GM18502 (cell line): ENCODE results near the gene SPTY2D1.
"Not testable (repeated sequence)": the region's sequence is repeated elsewhere in the genome, so short reads cannot be mapped to it uniquely, and the experiment has no call there.

Experiments
- ATAC-seq: cut with Tn5 transposase; IDR thresholded peaks from one replicate; pipeline ENCODE4 v1.9.1; 2021; ENCODE audit warnings: mild to moderate bottlenecking; ENCODE audit not compliant: unreplicated experiment, poor library complexity

SPTY2D1 gene

GRCh38 chr11:18623707-18624106, 10.4 kb downstream of the SPTY2D1 start:
- ATAC-seq = no peak

- no peak for ATAC-seq
Observed at GRCh38 chr11:18618342-18619025, 15.7 kb downstream of the SPTY2D1 start.

GRCh38 chr11:18617688-18618341, 16.3 kb downstream of the SPTY2D1 start:
- peak; percentile 40 for ATAC-seq

GRCh38 chr11:18615628-18616392, 18.3 kb downstream of the SPTY2D1 start:
- ATAC-seq = peak; percentile 95

GRCh38 chr11:18614667-18615066, 19.5 kb downstream of the SPTY2D1 start:
- ATAC-seq = no peak

GRCh38 chr11:18612394-18612793, 21.7 kb downstream of the SPTY2D1 start:
- no peak for ATAC-seq

- ATAC-seq = no peak
Observed at GRCh38 chr11:18611196-18611595, 22.9 kb downstream of the SPTY2D1 start.

- no peak for ATAC-seq
Observed at GRCh38 chr11:18608376-18608775, 25.8 kb downstream of the SPTY2D1 start.

GRCh38 chr11:18600915-18601569, 33.1 kb downstream of the SPTY2D1 start:
- no peak for ATAC-seq

GRCh38 chr11:18599739-18600230, 34.4 kb downstream of the SPTY2D1 start, which contains the start of gene MISFA:
TSS of gene MISFA (plus strand) at chr11:18599789. CDS start at chr11:18599929, 140 bp downstream.
- no peak for ATAC-seq

GRCh38 chr11:18594999-18595749, 39.0 kb downstream of the SPTY2D1 start:
- no peak for ATAC-seq

- ATAC-seq = not testable (repeated sequence)
Observed at GRCh38 chr11:18594088-18594487, 40.1 kb downstream of the SPTY2D1 start.

GRCh38 chr11:18590571-18590970, 43.6 kb downstream of the SPTY2D1 start:
- no peak for ATAC-seq

- ATAC-seq = peak; percentile 72
Observed at GRCh38 chr11:18588297-18589252, 45.6 kb downstream of the SPTY2D1 start, which contains the start of gene UEVLD. TSS of gene UEVLD (minus strand) at chr11:18588734. CDS start at chr11:18588654, 80 bp downstream.

- no peak for ATAC-seq
Observed at GRCh38 chr11:18581825-18582224, 52.3 kb downstream of the SPTY2D1 start.

GRCh38 chr11:18580113-18580766, 53.9 kb downstream of the SPTY2D1 start:
- ATAC-seq = no peak

- ATAC-seq = peak; percentile 80
Observed at GRCh38 chr11:18578975-18579598, 55.1 kb downstream of the SPTY2D1 start.

GRCh38 chr11:18575361-18575760, 58.8 kb downstream of the SPTY2D1 start:
- no peak for ATAC-seq
